Prostate gland (tissue), 2 donors: ENCODE data around the gene KDM4B. TPM values are rescaled to one million over a fixed set of nuclear protein-coding genes. Genes with fewer than 3 reads are reported as not detected.

Source experiments
- DNase-seq: peaks from one replicate; pipeline ENCODE4 v3.0.0-alpha.2; 2019; ENCODE audit warnings: low spot score
- H3K27ac ChIP-seq, 2 donors: fragments of 200-600 bp; sonication (generic); 2 replicates each; pipeline ENCODE4 v1.5.1; 2017 to 2019
- H3K27me3 ChIP-seq: fragments of 200-600 bp; sonication (generic); replicated peaks from 2 replicates; pipeline ENCODE4 v1.5.1; 2019; ENCODE audit not compliant: insufficient read depth
- H3K36me3 ChIP-seq, 2 donors: fragments of 200-600 bp; sonication (generic); 1 replicate in 1 of 2; 2 replicates in 1 of 2; pipeline versions ENCODE4 v1.5.1 to v1.8.1; 2017 to 2019
- H3K4me1 ChIP-seq: fragments of 200-600 bp; sonication (generic); replicated peaks from 2 replicates; pipeline ENCODE4 v1.5.1; 2019
- H3K4me3 ChIP-seq, 2 donors: fragments of 200-600 bp; sonication (generic); 2 replicates each; pipeline ENCODE4 v1.5.1; 2017 to 2019
- H3K9me3 ChIP-seq: fragments of 200-600 bp; sonication (generic); 2 replicates; pipeline ENCODE4 v1.5.1; 2017
- CTCF ChIP-seq, 4 experiments: fragments of 200-600 bp in 2 of 4; fragments of 450-650 bp in 2 of 4; sonication (generic) in 2 of 4; IDR thresholded peaks; 1 replicate in 3 of 4; 2 replicates in 1 of 4; pipeline ENCODE4 v1.5.1; 2016 to 2019; ENCODE audit warnings: antibody characterized with exemption in 4 of 4, mild to moderate bottlenecking in 2 of 4, moderate library complexity in 2 of 4
- POLR2A ChIP-seq: fragments of 450-650 bp; IDR thresholded peaks from one replicate; pipeline ENCODE4 v1.6.1; 2016; ENCODE audit warnings: antibody characterized with exemption, mild to moderate bottlenecking
- POLR2AphosphoS5 ChIP-seq: sonication (generic); formaldehyde crosslinking; IDR thresholded peaks from one replicate; pipeline ENCODE4 v1.6.1; 2017; ENCODE audit warnings: antibody characterized with exemption
- WGBS: methylation state at CpG from one replicate; pipeline ENCODE4 v1.1.5; 2018; 5-methylcytosine and 5-hydroxymethylcytosine counted together
- intact Hi-C: fragments of 100-400 bp; cut with DNase I; formaldehyde crosslinking; loops from one replicate; pipeline ENCODE4 v1.14.2; 2022
- total RNA-seq, 2 donors: library from RNA; depleted of rRNA; stranded (reverse); fragments of >200 nt; gene quantifications; one replicate each; pipeline ENCODE4 v1.1.0, GENCODE V29; 2016

The KDM4B gene
- total RNA-seq, 2 donors from 2014 or later = 74.6 to 136 TPM

- Histone ChIP-seq H3K36me3 (peaks cover 15 to 29% of the 10 kb centered on the region in 2 donors), H3K27me3 (no peaks in the 10 kb centered on the region), H3K27ac (no peak overlapping the region), H3K4me3 (no peak overlapping the region), H3K4me1 (no peaks in the 10 kb centered on the region), H3K9me3 (no peaks in the 10 kb centered on the region)
- no peak for TF ChIP-seq POLR2AphosphoS5
- no peak for TF ChIP-seq POLR2A
- TF ChIP-seq CTCF (IDR thresholded peaks at IDR 0.05) = no peak
- no peak for DNase-seq
- 81% methylated on average over 35 of the region's 36 CpGs for WGBS
- intact Hi-C loops = no loop called here
These were observed 173.2 kb downstream of the KDM4B start for GRCh38 chr19:5141850-5142724.

GRCh38 chr19:5142725-5143097, 173.8 kb downstream of the KDM4B start:
- no peaks in the 10 kb centered on the region for H3K9me3 ChIP-seq
- H3K27ac ChIP-seq = no peak overlapping the region
- intact Hi-C loops = no loop called here
- no peak for DNase-seq
- H3K4me1 ChIP-seq = no peaks in the 10 kb centered on the region
- H3K27me3 ChIP-seq = no peaks in the 10 kb centered on the region
- H3K4me3 ChIP-seq = no peak overlapping the region
- H3K36me3 ChIP-seq = peaks cover 9 to 23% of the 10 kb centered on the region in 2 donors
- peak in 1 of 4 experiments; percentile 12 for TF ChIP-seq CTCF (IDR thresholded peaks at IDR 0.05)
- no peak for TF ChIP-seq POLR2AphosphoS5
- 66% methylated on average over 22 of the region's 22 CpGs for WGBS

- H3K4me3 ChIP-seq = no peak overlapping the region
- TF ChIP-seq POLR2AphosphoS5 = no peak
- TF ChIP-seq CTCF (IDR thresholded peaks at IDR 0.05) = no peak
- no peak for TF ChIP-seq POLR2A
- no peaks in the 10 kb centered on the region for H3K4me1 ChIP-seq
- no peaks in the 10 kb centered on the region for H3K27me3 ChIP-seq
- WGBS = 93% methylated on average over 49 of the region's 51 CpGs
- DNase-seq = no peak
- intact Hi-C loops = no loop called here
- H3K27ac ChIP-seq = no peak overlapping the region
- no peaks in the 10 kb centered on the region for H3K9me3 ChIP-seq
- H3K36me3 ChIP-seq = peaks cover 4 to 14% of the 10 kb centered on the region in 2 donors
These were observed 174.8 kb downstream of the KDM4B start for GRCh38 chr19:5143471-5144411.

- peaks cover 4 to 14% of the 10 kb centered on the region in 2 donors for H3K36me3 ChIP-seq
These were observed 175.7 kb downstream of the KDM4B start for GRCh38 chr19:5144545-5145179.

More at GRCh38 chr19:5144545-5145179, 175.7 kb downstream of the KDM4B start:
- no peak overlapping the region for H3K4me3 ChIP-seq
- no peak for DNase-seq
- H3K9me3 ChIP-seq = no peaks in the 10 kb centered on the region
- 93% methylated on average over 23 of the region's 23 CpGs for WGBS
- no peaks in the 10 kb centered on the region for H3K4me1 ChIP-seq
- TF ChIP-seq CTCF (IDR thresholded peaks at IDR 0.05) = no peak
- no peak for TF ChIP-seq POLR2A
- TF ChIP-seq POLR2AphosphoS5 = no peak
- no peaks in the 10 kb centered on the region for H3K27me3 ChIP-seq
- H3K27ac ChIP-seq = no peak overlapping the region
- intact Hi-C loops = no loop called here
